ENCODE data around the gene DAB1.

Gene DAB1

DNA sequence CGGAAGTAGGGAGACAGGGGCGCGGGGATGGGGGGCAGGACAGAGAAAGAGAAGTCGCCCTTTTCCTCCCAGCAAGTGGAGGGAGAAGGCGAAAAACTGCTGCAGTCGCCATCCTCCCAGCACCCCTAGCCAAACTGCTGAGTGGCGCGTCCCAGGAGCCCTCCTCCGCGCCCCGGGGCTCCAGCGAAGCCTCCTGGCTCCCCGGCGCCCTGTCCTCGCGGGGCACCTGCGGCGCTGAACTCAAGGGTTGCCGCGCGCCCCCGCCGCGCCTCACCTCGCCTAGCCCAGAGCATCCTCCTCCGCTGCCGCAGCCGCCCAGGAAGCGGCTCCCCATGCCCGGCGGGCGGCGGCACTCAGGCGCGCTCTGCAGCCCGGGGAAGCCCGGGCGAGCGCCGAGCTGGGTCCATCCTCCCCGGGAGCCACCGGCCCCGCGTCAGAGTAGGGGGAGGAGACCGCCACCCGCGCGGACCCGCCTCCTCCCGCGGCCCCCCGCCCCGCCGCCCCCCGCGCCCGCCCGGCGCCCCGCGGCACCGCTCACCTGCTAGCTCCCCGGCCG lies at the start of gene DAB1:
TSS of gene DAB1 (minus strand) at position 405 of the 556 bp plus-strand sequence. CDS start 133,030 bp downstream, outside the sequence.
- no peak for DNase-seq

DNA sequence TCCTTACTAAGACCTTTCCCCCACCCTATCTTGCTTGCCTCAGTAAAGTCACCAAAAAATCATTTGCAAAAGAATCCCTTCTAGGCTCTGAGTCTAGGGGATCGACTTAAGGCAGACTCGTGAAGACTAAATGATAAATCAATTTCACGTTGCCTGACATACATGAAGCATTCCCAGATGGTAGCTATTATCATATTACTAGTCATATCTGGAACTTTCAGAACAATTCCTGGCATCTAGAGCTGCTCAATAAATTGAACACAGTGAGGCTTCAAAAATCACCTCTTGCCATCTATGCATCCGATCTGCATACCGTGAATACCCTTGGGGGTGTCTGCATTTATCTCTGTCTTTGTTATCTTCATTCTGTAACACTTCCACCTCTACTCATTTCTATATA lies 49.6 kb upstream of the DAB1 start:
- DNase-seq: no peak

- DNase-seq: no peak
Observed at GRCh38 chr1:57471995-57472394, 48.1 kb upstream of the DAB1 start.

- DNase-seq: no peak
Observed at GRCh38 chr1:57470036-57470435, 46.2 kb upstream of the DAB1 start.

GRCh38 chr1:57468641-57469523 lies 45.0 kb upstream of the DAB1 start:
- no peak for DNase-seq

DNA sequence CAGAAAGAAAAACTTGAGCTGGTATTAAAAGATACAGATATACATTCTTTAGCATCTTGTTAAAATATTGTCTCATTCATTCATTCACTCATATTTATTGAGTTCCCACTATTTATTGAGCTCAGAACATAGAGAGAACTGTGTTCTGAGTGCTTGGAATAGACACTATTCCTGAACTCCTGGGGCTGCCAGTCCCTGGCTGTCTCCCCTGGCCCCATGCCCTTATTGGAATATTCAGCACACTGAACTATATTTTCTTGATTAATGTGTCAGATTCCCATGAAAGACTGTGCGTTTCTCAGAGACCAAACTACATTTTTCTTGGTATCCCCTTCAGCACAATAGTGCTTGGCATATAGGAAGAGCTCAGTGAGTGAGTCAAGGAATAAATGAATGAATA lies 44.0 kb upstream of the DAB1 start:
- no peak for DNase-seq

DNA sequence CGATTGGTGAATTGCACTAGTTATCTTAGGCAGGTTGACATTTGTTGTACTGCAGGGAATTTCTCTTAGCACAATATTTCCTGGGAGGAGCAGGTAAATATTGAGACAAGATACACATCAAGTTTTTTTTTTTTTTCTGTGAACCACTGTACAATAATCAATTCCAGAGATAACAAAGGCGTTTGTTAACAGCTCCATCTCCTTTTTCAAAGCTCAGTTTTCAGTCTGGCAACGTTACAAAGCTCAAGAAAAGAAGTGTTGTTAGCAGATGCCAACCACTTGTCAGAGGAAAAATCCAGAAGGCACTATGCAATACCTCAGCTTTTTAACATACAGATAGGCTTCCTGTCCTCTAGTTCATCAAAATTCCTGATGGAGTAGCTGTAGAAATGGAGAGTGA lies 40.9 kb upstream of the DAB1 start:
- DNase-seq: no peak

DNA sequence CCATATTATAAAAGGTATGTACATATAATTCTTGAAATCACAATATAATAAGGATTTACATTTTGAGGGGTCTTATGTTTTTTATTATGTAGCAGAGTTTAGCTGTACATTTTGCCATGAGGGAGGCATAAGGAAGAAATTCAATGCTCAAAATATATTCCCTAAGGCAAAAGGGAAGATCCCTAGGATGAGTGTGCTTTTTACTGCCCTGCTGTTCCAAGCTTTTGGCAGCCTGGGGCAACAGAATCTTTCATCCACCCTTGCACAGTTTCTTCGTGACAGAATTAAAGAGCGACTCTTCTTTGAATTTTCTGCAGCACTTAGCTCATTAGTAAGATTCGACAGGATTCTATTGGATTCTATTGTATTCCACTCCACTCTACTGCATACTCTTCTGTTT lies 39.5 kb upstream of the DAB1 start:
- no peak for DNase-seq

DNA sequence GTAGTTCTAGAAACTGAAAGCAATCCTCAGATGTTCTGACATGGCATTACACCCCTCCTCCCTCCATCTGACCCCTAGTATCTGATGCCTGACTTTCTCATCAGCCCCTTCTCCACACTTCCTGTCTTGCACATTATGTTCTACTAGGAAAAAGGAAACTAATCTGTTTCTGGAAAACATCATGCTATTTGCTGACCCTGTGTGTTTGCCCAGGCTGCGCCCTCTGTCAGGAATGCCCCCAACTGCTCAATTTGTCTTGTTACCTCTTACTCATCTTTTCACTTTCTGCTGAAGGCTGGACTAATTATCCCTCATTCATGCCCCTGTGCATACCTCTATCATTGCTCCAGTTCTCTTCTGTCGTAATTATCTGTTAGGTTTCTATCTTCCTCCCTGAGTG lies 37.5 kb upstream of the DAB1 start:
- no peak for DNase-seq

- no peak for DNase-seq
Observed at GRCh38 chr1:57451516-57451915, 27.7 kb upstream of the DAB1 start.

DNA sequence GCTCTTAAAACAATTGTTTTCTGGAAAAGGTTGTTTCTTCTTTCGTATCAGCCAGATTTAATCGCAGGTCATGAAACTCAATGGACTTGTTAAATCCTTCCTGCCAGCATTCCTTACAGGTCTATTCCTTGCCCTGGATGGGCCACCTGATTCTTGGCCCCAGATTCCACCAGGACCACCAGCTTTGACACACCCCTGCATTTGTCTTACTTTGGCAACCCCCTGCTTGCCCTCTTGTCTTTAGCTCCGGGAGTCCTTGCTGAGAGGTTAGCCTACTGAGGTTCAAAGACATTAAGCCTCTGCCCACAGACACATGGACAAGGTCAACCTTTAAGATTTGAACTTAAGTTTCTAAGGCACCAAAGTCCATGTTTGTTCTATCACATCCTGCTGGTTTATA lies 27.1 kb upstream of the DAB1 start:
- DNase-seq: no peak

- no peak for DNase-seq
Observed at GRCh38 chr1:57447551-57447950, 23.7 kb upstream of the DAB1 start.

- DNase-seq: no peak
Observed at GRCh38 chr1:57443004-57443403, 19.1 kb upstream of the DAB1 start.

DNA sequence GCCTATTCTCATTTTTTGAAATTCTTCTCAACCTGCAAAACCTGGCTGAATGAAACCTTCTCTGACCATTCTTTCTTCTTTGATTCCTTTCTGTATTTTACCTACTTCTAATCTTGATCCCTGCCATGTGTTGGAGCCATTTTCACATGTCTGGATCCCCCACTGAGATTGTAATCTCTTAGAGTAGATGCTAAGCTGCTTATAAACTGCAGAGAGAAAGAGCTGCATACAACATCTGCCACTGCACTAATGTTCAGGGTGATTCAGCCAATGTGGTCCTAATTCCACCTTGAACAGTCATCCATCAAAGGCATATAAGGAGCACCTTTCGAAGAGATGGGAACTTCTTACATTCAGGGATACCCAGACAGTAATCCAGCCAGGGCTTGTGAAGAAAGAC lies 16.2 kb upstream of the DAB1 start:
- DNase-seq: no peak

GRCh38 chr1:57431400-57431799 lies 7.5 kb upstream of the DAB1 start:
- no peak for DNase-seq

GRCh38 chr1:57424231-57425027 lies 569 bp upstream of the DAB1 start:
- no peak for DNase-seq

DNA sequence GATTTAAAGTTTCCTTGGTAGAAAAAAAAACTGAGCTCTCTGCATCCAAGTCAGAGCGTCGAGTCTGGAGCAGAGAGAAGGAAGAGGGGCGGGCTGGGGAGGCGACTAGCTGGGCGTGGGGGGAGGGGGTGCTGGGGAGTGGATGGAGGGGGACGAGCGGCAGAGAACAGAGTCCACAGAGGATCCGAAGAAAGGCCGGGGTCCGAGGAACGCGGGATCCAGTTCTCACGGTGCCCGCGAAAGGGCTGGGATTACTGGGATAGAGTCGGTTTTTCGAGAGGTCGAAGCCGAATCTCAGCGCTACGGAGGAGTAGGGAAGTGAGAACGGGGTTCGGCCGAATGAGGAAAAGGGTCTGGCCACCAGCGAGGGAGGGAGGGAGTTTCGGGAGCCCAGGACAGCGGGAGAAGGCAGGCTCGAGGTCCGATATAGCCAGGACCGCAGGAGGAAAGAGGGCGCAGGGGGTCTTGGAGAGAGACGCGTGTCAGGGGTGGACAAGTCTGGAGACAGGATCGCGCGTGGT lies 665 bp downstream of the DAB1 start:
- DNase-seq: no peak

GRCh38 chr1:57422271-57423134 lies 1.4 kb downstream of the DAB1 start:
- DNase-seq: no peak

- no peak for DNase-seq
Observed at GRCh38 chr1:57421806-57422205, 2.1 kb downstream of the DAB1 start.

DNA sequence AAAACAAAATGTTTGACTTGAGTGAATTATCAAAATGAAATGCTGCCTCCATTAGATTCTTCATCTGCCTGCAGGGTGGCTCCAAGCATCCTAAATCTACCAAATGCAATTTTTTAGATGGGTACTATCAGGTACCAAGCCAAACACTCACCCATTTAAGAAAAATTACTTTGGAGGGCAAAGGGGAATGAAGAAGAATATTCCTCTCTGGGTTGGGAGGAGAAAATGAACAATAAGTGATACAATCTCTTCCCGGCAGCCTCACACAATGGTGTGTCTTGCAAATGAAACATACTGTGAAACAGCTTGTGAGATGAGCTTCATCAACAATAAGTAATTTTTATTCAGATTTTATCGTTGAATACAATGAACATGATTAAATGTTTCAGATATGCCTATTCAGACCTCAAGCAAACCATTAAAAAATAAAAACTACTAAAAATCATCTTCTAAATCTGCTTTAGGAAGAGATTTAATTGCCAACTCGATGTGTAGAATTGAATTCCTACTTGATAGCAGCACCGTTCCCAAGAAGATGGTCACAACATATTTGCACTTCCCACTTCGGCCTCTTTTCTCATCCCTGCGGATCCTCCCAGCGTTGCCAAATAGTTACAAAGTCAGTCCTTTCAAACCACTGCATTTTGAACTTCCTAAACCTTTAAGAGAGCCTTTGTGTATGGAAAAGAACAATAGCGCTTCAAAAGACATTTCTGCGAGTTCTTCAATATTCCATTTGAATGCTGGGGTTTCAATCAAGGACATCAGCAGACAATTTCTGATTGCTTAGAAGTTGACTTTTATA lies 2.7 kb downstream of the DAB1 start:
- DNase-seq: no peak

GRCh38 chr1:57418971-57419370 lies 4.9 kb downstream of the DAB1 start:
- no peak for DNase-seq

DNA sequence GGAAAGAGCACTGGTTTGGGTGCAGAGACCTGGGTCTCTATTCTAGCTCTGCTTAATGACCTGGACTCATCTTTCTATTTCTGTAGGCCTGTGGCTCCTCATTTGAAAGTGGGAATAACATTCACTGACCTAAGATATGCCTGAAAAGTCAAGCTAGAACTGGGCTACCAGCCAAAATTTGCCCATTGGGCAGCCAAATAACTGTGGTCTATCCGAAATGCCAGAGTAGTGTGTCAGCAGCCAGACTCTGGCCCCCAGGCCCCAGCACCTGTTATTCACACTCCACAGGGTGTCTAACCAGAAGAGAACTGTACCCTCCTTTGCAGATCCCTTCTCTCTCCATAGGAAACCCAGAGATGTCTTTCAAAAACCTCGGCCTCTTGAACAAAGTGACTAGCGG lies 12.6 kb downstream of the DAB1 start:
- DNase-seq: no peak
